PC-3 (cell line): ENCODE results near the gene MLST8.

Experiments
- EZH2 ChIP-seq: fragments of 300-600 bp; sonication (generic); IDR thresholded peaks from one replicate; pipeline ENCODE4 v1.6.1; 2017; ENCODE audit warnings: antibody characterized with exemption, mild to moderate bottlenecking, low read length; ENCODE audit not compliant: unreplicated experiment
- EZH2phosphoT487 ChIP-seq: fragments of 300-600 bp; sonication (generic); IDR thresholded peaks from 2 replicates; pipeline ENCODE4 v1.6.1; 2018; ENCODE audit warnings: mild to moderate bottlenecking, antibody characterized with exemption, low read length, borderline replicate concordance
- TF ChIP-seq, protein P1 (sequence below): fragments of 300-600 bp; sonication (generic); conservative IDR thresholded peaks from 2 replicates; pipeline ENCODE4 v1.5.1; 2017; ENCODE audit warnings: antibody characterized with exemption, low read depth, mild to moderate bottlenecking, low read length

DNA sequence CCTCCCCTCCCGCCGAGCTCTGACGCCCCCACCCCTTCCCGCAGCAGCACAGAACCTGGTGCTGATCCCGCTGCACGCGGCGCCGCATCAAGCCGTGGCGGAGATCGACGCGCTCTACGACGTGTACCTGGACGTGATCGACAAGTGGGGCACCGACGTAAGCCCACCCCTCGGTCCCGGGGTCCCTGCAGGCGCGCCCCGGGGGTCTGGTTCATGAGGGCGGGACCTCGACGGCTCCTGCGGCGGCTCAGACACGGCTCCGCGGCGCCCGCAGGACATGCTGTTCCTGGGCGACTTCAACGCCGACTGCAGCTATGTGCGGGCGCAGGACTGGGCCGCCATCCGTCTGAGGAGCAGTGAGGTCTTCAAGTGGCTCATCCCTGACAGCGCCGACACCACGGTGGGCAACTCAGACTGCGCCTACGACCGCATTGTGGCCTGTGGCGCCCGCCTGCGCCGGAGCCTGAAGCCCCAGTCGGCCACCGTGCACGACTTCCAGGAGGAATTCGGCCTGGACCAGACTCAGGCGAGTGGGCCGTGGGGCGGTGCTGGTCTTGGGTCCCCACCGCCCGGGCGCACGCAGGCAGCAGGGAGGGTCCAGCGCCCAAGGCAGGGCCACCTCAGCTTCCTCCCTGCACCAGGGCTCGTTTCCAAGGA, 32.4 kb downstream of the MLST8 start:
- TF ChIP-seq, protein P1, sequence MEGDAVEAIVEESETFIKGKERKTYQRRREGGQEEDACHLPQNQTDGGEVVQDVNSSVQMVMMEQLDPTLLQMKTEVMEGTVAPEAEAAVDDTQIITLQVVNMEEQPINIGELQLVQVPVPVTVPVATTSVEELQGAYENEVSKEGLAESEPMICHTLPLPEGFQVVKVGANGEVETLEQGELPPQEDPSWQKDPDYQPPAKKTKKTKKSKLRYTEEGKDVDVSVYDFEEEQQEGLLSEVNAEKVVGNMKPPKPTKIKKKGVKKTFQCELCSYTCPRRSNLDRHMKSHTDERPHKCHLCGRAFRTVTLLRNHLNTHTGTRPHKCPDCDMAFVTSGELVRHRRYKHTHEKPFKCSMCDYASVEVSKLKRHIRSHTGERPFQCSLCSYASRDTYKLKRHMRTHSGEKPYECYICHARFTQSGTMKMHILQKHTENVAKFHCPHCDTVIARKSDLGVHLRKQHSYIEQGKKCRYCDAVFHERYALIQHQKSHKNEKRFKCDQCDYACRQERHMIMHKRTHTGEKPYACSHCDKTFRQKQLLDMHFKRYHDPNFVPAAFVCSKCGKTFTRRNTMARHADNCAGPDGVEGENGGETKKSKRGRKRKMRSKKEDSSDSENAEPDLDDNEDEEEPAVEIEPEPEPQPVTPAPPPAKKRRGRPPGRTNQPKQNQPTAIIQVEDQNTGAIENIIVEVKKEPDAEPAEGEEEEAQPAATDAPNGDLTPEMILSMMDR, result no peak
- no peak for TF ChIP-seq EZH2
- no peak for TF ChIP-seq EZH2phosphoT487
